Astrocyte (in vitro differentiated cells and primary cell): ENCODE results near the gene SNAP25. TPM values are rescaled to one million over a fixed set of nuclear protein-coding genes. Genes with fewer than 3 reads are reported as not detected.

Source experiments
- DNase-seq: peaks from one replicate; pipeline ENCODE4 v3.0.0-alpha.2; 2010; ENCODE audit warnings: low read depth
- FAIRE-seq: peaks from 2 replicates; lab custom pipeline; 2011; peaks lifted over from hg19 to GRCh38; lab: Jason Lieb, UNC
- H2AFZ ChIP-seq: 2 replicates; pipeline ENCODE4 v1.6.0; 2012; ENCODE audit warnings: low read depth, low read length, inconsistent platforms
- H3K27ac ChIP-seq: 2 replicates; pipeline ENCODE4 v1.5.1; 2011; ENCODE audit warnings: low read depth, low read length, inconsistent platforms
- H3K27me3 ChIP-seq: 2 replicates; pipeline ENCODE4 v1.6.0; 2011; ENCODE audit warnings: low read length, inconsistent platforms; ENCODE audit not compliant: insufficient read depth
- H3K36me3 ChIP-seq: 2 replicates; pipeline ENCODE4 v1.5.1; 2011; ENCODE audit warnings: low read length, inconsistent platforms; ENCODE audit not compliant: insufficient read depth
- H3K4me1 ChIP-seq: 2 replicates; pipeline ENCODE4 v1.5.1; 2011; ENCODE audit warnings: low read length, inconsistent platforms; ENCODE audit not compliant: insufficient read depth
- H3K4me2 ChIP-seq: 2 replicates; pipeline ENCODE4 v1.6.0; 2012; ENCODE audit warnings: low read length, inconsistent platforms
- H3K4me3 ChIP-seq: 2 replicates; pipeline ENCODE4 v1.5.1; 2011; ENCODE audit warnings: low read depth, mild to moderate bottlenecking, low read length, inconsistent platforms; ENCODE audit not compliant: insufficient read depth
- H3K79me2 ChIP-seq: 2 replicates; pipeline ENCODE4 v1.6.0; 2012; ENCODE audit warnings: mild to moderate bottlenecking, low read length, inconsistent platforms; ENCODE audit not compliant: insufficient read depth
- H3K9ac ChIP-seq: 2 replicates; pipeline ENCODE4 v1.6.0; 2012; ENCODE audit warnings: mild to moderate bottlenecking, low read length, inconsistent platforms
- H3K9me3 ChIP-seq: 2 replicates; pipeline ENCODE4 v1.5.1; 2012; ENCODE audit warnings: low read depth, mild to moderate bottlenecking, low read length, inconsistent platforms; ENCODE audit not compliant: insufficient read depth
- H4K20me1 ChIP-seq: 2 replicates; pipeline ENCODE4 v1.6.0; 2012; ENCODE audit warnings: low read length, inconsistent platforms; ENCODE audit not compliant: insufficient read depth
- H3K27ac Mint-ChIP-seq: one replicate; pipeline ENCODE4 v1.8.0; 2021; ENCODE audit warnings: mild to moderate bottlenecking, mixed read lengths; ENCODE audit not compliant: unreplicated experiment
- H3K27me3 Mint-ChIP-seq: one replicate; pipeline ENCODE4 v1.8.0; 2021; ENCODE audit warnings: low read depth, mixed read lengths; ENCODE audit not compliant: unreplicated experiment
- H3K36me3 Mint-ChIP-seq: one replicate; pipeline ENCODE4 v1.8.0; 2021; ENCODE audit warnings: low read depth, mixed read lengths; ENCODE audit not compliant: unreplicated experiment
- H3K4me1 Mint-ChIP-seq: one replicate; pipeline ENCODE4 v1.8.0; 2021; ENCODE audit warnings: low read depth, mixed read lengths; ENCODE audit not compliant: unreplicated experiment
- H3K4me3 Mint-ChIP-seq: one replicate; pipeline ENCODE4 v1.8.0; 2021; ENCODE audit warnings: mild to moderate bottlenecking, moderate library complexity, mixed read lengths; ENCODE audit not compliant: unreplicated experiment
- H3K9me3 Mint-ChIP-seq: one replicate; pipeline ENCODE4 v1.8.0; 2021; ENCODE audit warnings: mild to moderate bottlenecking, mixed read lengths; ENCODE audit not compliant: unreplicated experiment
- EZH2 ChIP-seq: IDR thresholded peaks from 2 replicates; pipeline ENCODE4 v1.6.1; 2012; ENCODE audit warnings: mild to moderate bottlenecking, low read length, inconsistent platforms; ENCODE audit not compliant: insufficient read depth
- total RNA-seq: library from RNA; stranded (reverse); gene quantifications from 2 replicates; pipeline ENCODE4 v1.2.1, GENCODE V29; 2021
- TF ChIP-seq, protein P1 (sequence below): IDR thresholded peaks from 2 replicates; pipeline ENCODE4 v1.5.1; 2011; ENCODE audit warnings: low read depth, mild to moderate bottlenecking, inconsistent platforms, low read length, moderate library complexity; ENCODE audit not compliant: insufficient read depth

The SNAP25 gene
- total RNA-seq, 1 donor from 2014 or later = 3.9 TPM

DNA sequence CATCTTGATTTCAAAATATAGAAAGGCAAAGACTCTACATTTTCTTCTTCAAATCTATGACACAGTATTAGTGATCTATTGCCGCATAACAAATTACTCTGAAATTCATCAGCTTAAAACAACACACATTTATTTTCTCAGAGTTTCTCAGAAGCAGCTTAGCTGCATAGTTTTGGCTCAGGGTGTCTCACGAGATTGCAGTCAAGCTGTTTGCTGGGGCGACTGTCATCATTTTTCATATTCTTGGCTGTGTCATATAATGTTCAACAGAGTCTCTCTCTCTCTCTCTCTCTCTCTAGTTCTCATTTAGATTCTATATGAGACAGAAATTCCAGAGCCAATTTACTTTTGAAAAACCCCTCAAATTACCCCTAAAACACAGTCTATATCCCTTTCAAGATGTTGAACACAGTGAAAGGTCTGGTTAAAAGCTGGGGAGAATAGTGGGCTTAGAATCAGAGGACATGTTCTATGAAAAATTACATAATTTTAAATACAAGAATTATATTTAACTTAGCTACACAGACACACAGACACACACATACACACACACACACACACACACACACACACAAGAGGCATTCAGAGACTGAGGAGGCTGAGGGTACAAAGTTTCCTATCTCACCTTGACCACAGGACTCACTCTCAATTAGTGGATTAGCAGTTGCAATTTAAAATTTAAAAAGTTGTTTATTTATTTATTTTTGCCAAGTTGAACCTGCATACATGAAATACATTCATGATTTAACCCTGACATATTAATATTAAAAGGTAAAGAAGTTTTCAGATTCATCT is 128.7 kb downstream of the SNAP25 start:
- Mint-ChIP-seq H3K4me1 (peaks cover 18% of the 10 kb centered on the region), H3K27ac (no peak overlapping the region), H3K4me3 (no peak overlapping the region), H3K36me3 (no peaks in the 10 kb centered on the region), H3K9me3 (no peaks in the 10 kb centered on the region), H3K27me3 (no peaks in the 10 kb centered on the region)
- Histone ChIP-seq H3K4me2 (no peak overlapping the region), H3K4me3 (no peak overlapping the region), H3K9me3 (no peaks in the 10 kb centered on the region), H3K4me1 (peaks cover 16% of the 10 kb centered on the region), H4K20me1 (no peaks in the 10 kb centered on the region), H3K27ac (no peak overlapping the region), H2AFZ (no peak overlapping the region), H3K36me3 (no peaks in the 10 kb centered on the region), H3K27me3 (no peaks in the 10 kb centered on the region), H3K9ac (no peak overlapping the region), H3K79me2 (no peaks in the 10 kb centered on the region)
- no peak for TF ChIP-seq EZH2
- TF ChIP-seq, protein P1, sequence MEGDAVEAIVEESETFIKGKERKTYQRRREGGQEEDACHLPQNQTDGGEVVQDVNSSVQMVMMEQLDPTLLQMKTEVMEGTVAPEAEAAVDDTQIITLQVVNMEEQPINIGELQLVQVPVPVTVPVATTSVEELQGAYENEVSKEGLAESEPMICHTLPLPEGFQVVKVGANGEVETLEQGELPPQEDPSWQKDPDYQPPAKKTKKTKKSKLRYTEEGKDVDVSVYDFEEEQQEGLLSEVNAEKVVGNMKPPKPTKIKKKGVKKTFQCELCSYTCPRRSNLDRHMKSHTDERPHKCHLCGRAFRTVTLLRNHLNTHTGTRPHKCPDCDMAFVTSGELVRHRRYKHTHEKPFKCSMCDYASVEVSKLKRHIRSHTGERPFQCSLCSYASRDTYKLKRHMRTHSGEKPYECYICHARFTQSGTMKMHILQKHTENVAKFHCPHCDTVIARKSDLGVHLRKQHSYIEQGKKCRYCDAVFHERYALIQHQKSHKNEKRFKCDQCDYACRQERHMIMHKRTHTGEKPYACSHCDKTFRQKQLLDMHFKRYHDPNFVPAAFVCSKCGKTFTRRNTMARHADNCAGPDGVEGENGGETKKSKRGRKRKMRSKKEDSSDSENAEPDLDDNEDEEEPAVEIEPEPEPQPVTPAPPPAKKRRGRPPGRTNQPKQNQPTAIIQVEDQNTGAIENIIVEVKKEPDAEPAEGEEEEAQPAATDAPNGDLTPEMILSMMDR = no peak
- no peak for FAIRE-seq
- DNase-seq = peak; percentile 81

DNA sequence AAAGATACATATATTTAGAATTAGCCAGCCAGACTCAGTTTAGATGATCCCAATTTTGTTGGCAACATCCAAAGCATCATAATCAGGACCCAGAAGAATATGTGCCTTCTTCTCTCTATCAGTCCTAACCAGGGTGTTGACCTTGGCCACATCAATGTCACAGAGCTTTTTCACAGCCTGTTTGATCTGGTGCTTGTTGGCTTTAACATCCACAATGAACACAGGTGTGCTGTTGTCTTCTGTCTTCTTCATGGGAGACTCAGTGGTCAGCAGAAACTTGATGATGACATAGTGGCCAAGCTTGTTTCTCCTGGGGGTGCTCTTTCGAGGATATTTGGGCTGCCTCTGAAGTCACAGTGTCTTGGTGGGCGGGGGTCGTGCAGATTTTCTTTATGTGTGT is 130.5 kb downstream of the SNAP25 start:
- H3K4me1 ChIP-seq = peaks cover 30% of the 10 kb centered on the region
- Mint-ChIP-seq H3K9me3 (no peaks in the 10 kb centered on the region), H3K27me3 (no peaks in the 10 kb centered on the region), H3K36me3 (no peaks in the 10 kb centered on the region), H3K4me3 (no peak overlapping the region), H3K4me1 (peaks cover 31% of the 10 kb centered on the region), H3K27ac (no peak overlapping the region)
- H3K9ac ChIP-seq = no peak overlapping the region
- no peak overlapping the region for H3K4me2 ChIP-seq
- FAIRE-seq = no peak
- no peak for DNase-seq
- H3K36me3 ChIP-seq = no peaks in the 10 kb centered on the region
- no peaks in the 10 kb centered on the region for H3K9me3 ChIP-seq
- no peaks in the 10 kb centered on the region for H4K20me1 ChIP-seq
- H3K27ac ChIP-seq = no peak overlapping the region
- H3K4me3 ChIP-seq = no peak overlapping the region
- no peak overlapping the region for H2AFZ ChIP-seq
- no peaks in the 10 kb centered on the region for H3K27me3 ChIP-seq
- TF ChIP-seq, protein P1 = no peak
- no peak for TF ChIP-seq EZH2
- no peaks in the 10 kb centered on the region for H3K79me2 ChIP-seq

DNA sequence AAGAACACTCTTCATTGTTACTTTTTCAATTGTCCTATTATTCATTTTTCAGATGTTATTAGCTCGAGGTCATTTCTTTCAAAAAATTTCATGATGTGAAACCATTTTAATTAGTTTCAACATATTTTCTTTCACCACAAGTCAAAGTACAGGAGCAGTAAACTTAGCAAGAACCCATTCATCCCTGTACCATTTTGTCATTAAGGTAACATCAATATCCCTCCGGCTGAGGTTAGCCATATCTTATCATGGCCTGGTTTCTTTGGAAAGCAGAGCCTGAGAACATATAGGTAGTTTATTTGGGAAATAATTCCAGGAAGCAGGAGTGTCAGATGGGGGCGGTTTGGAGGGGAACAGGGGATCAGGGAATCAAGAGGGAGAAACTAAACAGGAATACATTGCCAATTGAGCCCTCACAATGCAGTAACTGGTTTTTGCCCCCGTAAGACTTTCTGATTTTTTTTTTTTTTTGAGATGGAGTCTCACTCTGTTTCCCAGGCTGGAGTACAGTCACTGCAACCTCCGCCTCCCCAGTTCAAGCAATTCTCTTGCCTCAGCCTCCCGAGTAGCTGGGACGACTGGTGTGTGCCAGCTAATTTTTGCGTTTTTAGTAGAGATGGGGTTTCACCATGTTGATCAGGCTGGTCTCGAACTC is 131.7 kb downstream of the SNAP25 start:
- Mint-ChIP-seq H3K4me1 (peaks cover 31% of the 10 kb centered on the region), H3K27ac (peak overlapping the region; percentile 75), H3K4me3 (peak overlapping the region; percentile 23), H3K9me3 (no peaks in the 10 kb centered on the region), H3K27me3 (no peaks in the 10 kb centered on the region), H3K36me3 (no peaks in the 10 kb centered on the region)
- Histone ChIP-seq H3K79me2 (no peaks in the 10 kb centered on the region), H3K36me3 (no peaks in the 10 kb centered on the region), H4K20me1 (no peaks in the 10 kb centered on the region), H3K27me3 (no peaks in the 10 kb centered on the region), H3K4me2 (peak overlapping the region; percentile 61), H3K4me1 (peaks cover 30% of the 10 kb centered on the region), H3K9ac (peak overlapping the region; percentile 9), H3K4me3 (no peak overlapping the region), H3K9me3 (no peaks in the 10 kb centered on the region), H2AFZ (no peak overlapping the region), H3K27ac (peak overlapping the region; percentile 87)
- FAIRE-seq (no peak), DNase-seq (no peak)
- no peak for TF ChIP-seq EZH2
- TF ChIP-seq, protein P1 = no peak
